Erythroblast (primary cell): ENCODE measurements around the gene NUDT22.

ENCODE experiments used
- GATA1 ChIP-seq: IDR thresholded peaks from 2 replicates; pipeline ENCODE4 v1.6.1; 2011; ENCODE audit warnings: low read depth, mild to moderate bottlenecking, control low read depth, low read length, moderate library complexity
- POLR2A ChIP-seq: IDR thresholded peaks from 2 replicates; pipeline ENCODE4 v1.6.1; 2011; ENCODE audit warnings: mild to moderate bottlenecking, low read length

GRCh38 chr11:64211181-64211872, 14.7 kb upstream of the NUDT22 start:
- TF ChIP-seq POLR2A (no peak), GATA1 (no peak)
